IMR-90 (cell line): Measurements from ENCODE around the gene LAMA4. TPM values are rescaled to one million over a fixed set of nuclear protein-coding genes. Genes with fewer than 3 reads are reported as not detected.

ENCODE experiments used
- ATAC-seq: fragments of 200-7000 bp; cut with Tn5 transposase; 2 replicates; pipeline ENCODE4 v1.9.1; 2020; ENCODE audit warnings: low read depth, mild to moderate bottlenecking, moderate library complexity
- BruUV-seq: library from RNA; stranded (reverse); fragments of 400-500 nt; replicated peaks from 2 replicates; lab custom pipeline; 2021; lab: Mats Ljungman, UMichigan
- CTCF ChIA-PET: fragments of 300-600 bp; formaldehyde crosslinking; extraction: SDS; loops from one replicate; lab custom pipeline; 2021; ENCODE audit warnings: antibody characterized with exemption; lab: Yijun Ruan, JAX
- POLR2A ChIA-PET: fragments of 300-600 bp; sonication (Branson Sonifier 250); formaldehyde crosslinking; loops from one replicate; lab custom pipeline; 2022; ENCODE audit warnings: antibody characterized with exemption; ENCODE audit not compliant: unreplicated experiment; lab: Charles Lee
- DNase-seq: peaks from one replicate; pipeline ENCODE4 v3.0.0; 2013
- H2AFZ ChIP-seq: replicated peaks from 2 replicates; pipeline ENCODE3; 2013; ENCODE audit warnings: low read length, mild to moderate bottlenecking; ENCODE audit not compliant: poor library complexity
- H2AK5ac ChIP-seq: 2 replicates; pipeline ENCODE4 v1.6.1; 2013; ENCODE audit warnings: low read depth, low read length, inconsistent platforms
- H2AK9ac ChIP-seq: replicated peaks from 2 replicates; pipeline ENCODE3; 2013; ENCODE audit warnings: mild to moderate bottlenecking, low read depth, low read length, moderate library complexity; ENCODE audit not compliant: poor library complexity
- H2BK120ac ChIP-seq: 2 replicates; pipeline ENCODE4 v1.6.1; 2013; ENCODE audit warnings: low read depth, low read length, inconsistent platforms
- H2BK15ac ChIP-seq: 3 replicates; pipeline ENCODE4 v1.6.1; 2013; ENCODE audit warnings: low read depth, low read length, inconsistent platforms
- H2BK20ac ChIP-seq: 2 replicates; pipeline ENCODE4 v1.6.1; 2013; ENCODE audit warnings: low read depth, mild to moderate bottlenecking, inconsistent platforms, low read length, moderate library complexity
- H2BK5ac ChIP-seq: 2 replicates; pipeline ENCODE4 v1.6.1; 2013; ENCODE audit warnings: mild to moderate bottlenecking, low read depth, low read length, inconsistent platforms; ENCODE audit not compliant: poor library complexity, severe bottlenecking
- H3K14ac ChIP-seq: replicated peaks from 2 replicates; pipeline ENCODE4 v1.6.1; 2013; ENCODE audit warnings: low read depth, low read length, inconsistent platforms
- H3K18ac ChIP-seq: 2 replicates; pipeline ENCODE4 v1.6.1; 2013; ENCODE audit warnings: low read depth, low read length, control low read depth
- H3K23ac ChIP-seq: 2 replicates; pipeline ENCODE4 v1.6.1; 2013; ENCODE audit warnings: low read depth, low read length, inconsistent platforms
- H3K27ac ChIP-seq: 2 replicates; pipeline ENCODE4 v1.5.1; 2013; ENCODE audit warnings: mild to moderate bottlenecking, control low read depth, low read length; ENCODE audit not compliant: insufficient read depth
- H3K27me3 ChIP-seq: 2 replicates; pipeline ENCODE4 v1.6.1; 2013; ENCODE audit warnings: low read length; ENCODE audit not compliant: control insufficient read depth, insufficient read depth
- H3K36me3 ChIP-seq: 2 replicates; pipeline ENCODE4 v1.6.1; 2013; ENCODE audit warnings: low read length, mixed read lengths; ENCODE audit not compliant: control insufficient read depth, insufficient read depth
- H3K4ac ChIP-seq: 2 replicates; pipeline ENCODE4 v1.6.1; 2013; ENCODE audit warnings: low read depth, low read length, inconsistent platforms
- H3K4me1 ChIP-seq: 2 replicates; pipeline ENCODE4 v1.6.1; 2013; ENCODE audit warnings: low read length, mixed read lengths; ENCODE audit not compliant: control insufficient read depth, insufficient read depth
- H3K4me2 ChIP-seq: 2 replicates; pipeline ENCODE4 v1.6.1; 2013; ENCODE audit warnings: low read depth, mild to moderate bottlenecking, control low read depth, low read length, moderate library complexity
- H3K4me3 ChIP-seq: 2 replicates; pipeline ENCODE4 v1.5.1; 2013; ENCODE audit warnings: low read depth, mild to moderate bottlenecking, control low read depth, low read length, moderate library complexity; ENCODE audit not compliant: insufficient read depth
- H3K56ac ChIP-seq: 2 replicates; pipeline ENCODE4 v1.6.1; 2013; ENCODE audit warnings: low read length, inconsistent platforms; ENCODE audit not compliant: insufficient read depth; ENCODE audit errors: extremely low read depth
- H3K79me1 ChIP-seq, 2 experiments: 2 replicates each; pipeline ENCODE4 v1.6.1; 2013; ENCODE audit warnings: low read length in 2 of 2, inconsistent platforms in 1 of 2, low read depth in 1 of 2
- H3K9ac ChIP-seq: 2 replicates; pipeline ENCODE4 v1.6.1; 2013; ENCODE audit warnings: low read depth, low read length, control low read depth
- H3K9me1 ChIP-seq: 2 replicates; pipeline ENCODE4 v1.6.1; 2013; ENCODE audit warnings: low read length, inconsistent platforms; ENCODE audit not compliant: insufficient read depth
- H3K9me3 ChIP-seq: 2 replicates; pipeline ENCODE4 v1.6.1; 2013; ENCODE audit warnings: low read length; ENCODE audit not compliant: control insufficient read depth, insufficient read depth
- H4K20me1 ChIP-seq: 2 replicates; pipeline ENCODE4 v1.6.1; 2013; ENCODE audit warnings: low read length, inconsistent platforms; ENCODE audit not compliant: insufficient read depth
- H4K5ac ChIP-seq: 2 replicates; pipeline ENCODE4 v1.6.1; 2013; ENCODE audit warnings: mild to moderate bottlenecking, low read depth, low read length, control low read depth
- H4K8ac ChIP-seq, 2 experiments: 2 replicates each; pipeline ENCODE4 v1.6.1; 2013; ENCODE audit warnings: low read depth in 2 of 2, low read length in 2 of 2, control low read depth in 1 of 2, inconsistent platforms in 1 of 2
- H4K91ac ChIP-seq: 2 replicates; pipeline ENCODE4 v1.6.1; 2013; ENCODE audit warnings: low read depth, low read length, inconsistent platforms; ENCODE audit not compliant: insufficient read depth
- CEBPB ChIP-seq: IDR thresholded peaks from 2 replicates; pipeline ENCODE4 v1.6.1; 2012; ENCODE audit warnings: low read depth, low read length, improper control_type of control experiment
- FOS ChIP-seq: fragments of 150-350 bp; IDR thresholded peaks from 2 replicates; pipeline ENCODE4 v1.6.1; 2016; ENCODE audit warnings: low read depth, low read length
- MAZ ChIP-seq: IDR thresholded peaks from 2 replicates; pipeline ENCODE4 v1.6.1; 2012; ENCODE audit warnings: low read depth, mild to moderate bottlenecking, low read length, improper control_type of control experiment, moderate library complexity, borderline replicate concordance
- NFE2L2 ChIP-seq: fragments of 150-350 bp; IDR thresholded peaks from 2 replicates; pipeline ENCODE4 v1.6.1; 2016; ENCODE audit warnings: low read depth, mild to moderate bottlenecking, low read length
- RAD21 ChIP-seq: IDR thresholded peaks from 2 replicates; pipeline ENCODE4 v1.6.1; 2012; ENCODE audit warnings: low read length, improper control_type of control experiment
- RCOR1 ChIP-seq: IDR thresholded peaks from 2 replicates; pipeline ENCODE4 v1.6.1; 2012; ENCODE audit warnings: mild to moderate bottlenecking, low read length, improper control_type of control experiment; ENCODE audit not compliant: insufficient replicate concordance
- RFX5 ChIP-seq: IDR thresholded peaks from 2 replicates; pipeline ENCODE4 v1.8.0; 2012; ENCODE audit warnings: low read depth, mild to moderate bottlenecking, low read length, moderate library complexity
- SMC3 ChIP-seq: fragments of 150-350 bp; IDR thresholded peaks from 2 replicates; pipeline ENCODE4 v1.6.1; 2016; ENCODE audit warnings: low read depth, mild to moderate bottlenecking, antibody characterized with exemption, low read length, moderate library complexity
- whole genome bisulfite sequencing, 2 experiments: methylation state at CpG; one replicate each; pipeline versions ENCODE4 v1.1.5 to v1.1.7; 2013; ENCODE audit warnings: missing lambda C conversion rate in 2 of 2; ENCODE audit not compliant: insufficient read length in 1 of 2; ENCODE audit errors: extremely low coverage in 2 of 2; 5-methylcytosine and 5-hydroxymethylcytosine counted together
- dilution Hi-C: fragments of 300-500 bp; cut with HindIII; formaldehyde crosslinking; loops from one replicate; pipeline ENCODE4 v1.14.3; 2018; ENCODE audit warnings: low sequenced_read_pairs; ENCODE audit not compliant: unreplicated experiment
- in situ Hi-C: fragments of 300-500 bp; cut with MboI; formaldehyde crosslinking; loops from 3 replicates; pipeline ENCODE4 v1.14.3; 2019; ENCODE audit warnings: low sequenced_read_pairs, inconsistent platforms, mixed read lengths
- intact Hi-C: fragments of 100-400 bp; cut with micrococcal nuclease; formaldehyde crosslinking; loops from 2 replicates; pipeline ENCODE4 v1.10.0; 2022
- polyA plus RNA-seq, 3 experiments: library from polyadenylated mRNA; depleted of rRNA; stranded (reverse); fragments of >200 nt; gene quantifications; 2 replicates each; pipeline ENCODE4 v1.2.3, GENCODE V29; 2012; ENCODE audit warnings: low replicate concordance in 1 of 3
- total RNA-seq: library from RNA; depleted of rRNA; stranded (reverse); fragments of >200 nt; gene quantifications from 2 replicates; pipeline ENCODE4 v1.2.3, GENCODE V29; 2012
- TF ChIP-seq, protein P1 (sequence below): fragments of 150-350 bp; IDR thresholded peaks from 2 replicates; pipeline ENCODE4 v1.6.1; 2017; ENCODE audit warnings: mild to moderate bottlenecking, antibody characterized with exemption, low read length, low read depth

Gene LAMA4
- total and polyA plus RNA-seq, 2 of the 4 experiments (the other 2 are of a cell fraction): 33.9 to 35.8 TPM

DNA sequence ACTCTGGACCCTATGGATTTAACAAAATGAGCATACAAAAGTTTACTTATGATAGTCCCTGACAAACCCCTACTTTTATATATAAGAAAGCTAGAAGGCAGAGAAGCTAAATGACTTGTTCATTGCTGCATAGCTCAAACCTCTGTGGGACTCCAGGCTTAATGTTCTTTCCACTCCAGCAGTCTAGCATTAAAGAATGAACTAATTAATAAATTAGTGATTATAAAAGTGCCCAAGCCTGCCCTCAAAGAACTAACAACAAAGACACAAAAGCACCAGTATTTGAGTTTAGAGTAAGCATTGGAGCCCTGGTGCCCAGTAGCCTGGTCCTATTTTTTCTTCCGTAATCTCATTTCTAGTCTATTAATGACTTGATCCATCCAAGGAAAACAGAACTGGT, 59.9 kb downstream of the LAMA4 start:
- intact Hi-C loops: no loop called here

More for the DNA sequence above, 59.9 kb downstream of the LAMA4 start:
- DNase-seq (no peak), ATAC-seq (no peak)
- no peak overlapping the region for H3K27ac ChIP-seq
- BruUV-seq: no TSS peak
- ChIA-PET CTCF (interaction anchor here (1.0 kb wide), 1 partner anchor 9 kb away, joined by 3 read pairs; no protein-coding TSS in a partner anchor), POLR2A (no interaction called here)
- no peak overlapping the region for H3K4me2 ChIP-seq
- no peak overlapping the region for H3K18ac ChIP-seq
- no peak overlapping the region for H3K4ac ChIP-seq
- no peak overlapping the region for H2BK20ac ChIP-seq
- 0 out of 2 replicates have a peak, but pooled peaks cover 5% of the 10 kb centered on the region for H3K9me1 ChIP-seq
- H4K20me1 ChIP-seq: no peaks in the 10 kb centered on the region
- in situ Hi-C loops: loop anchor here (25.0 kb wide), 1 partner anchor 1718 kb away; no protein-coding TSS in a partner anchor
- H4K5ac ChIP-seq: no peak overlapping the region
- H3K56ac ChIP-seq: no peak overlapping the region
- H3K4me3 ChIP-seq: no peak overlapping the region
- H3K23ac ChIP-seq: no peak overlapping the region
- H3K9ac ChIP-seq: no peak overlapping the region
- H3K14ac ChIP-seq: no peak overlapping the region
- peaks cover 40% of the 10 kb centered on the region for H3K36me3 ChIP-seq
- no peak overlapping the region for H2BK120ac ChIP-seq
- no CpG with 5 or more reads among the region's 1 CpG for WGBS, 2 experiments
- no peak overlapping the region for H2AK9ac ChIP-seq
- H4K91ac ChIP-seq: no peak overlapping the region
- no peak overlapping the region for H2BK5ac ChIP-seq
- dilution Hi-C loops: no loop called here
- no peak overlapping the region for H2AFZ ChIP-seq
- H3K27me3 ChIP-seq: no peaks in the 10 kb centered on the region
- no peak overlapping the region for H4K8ac ChIP-seq
- H2BK15ac ChIP-seq: no peak overlapping the region
- no peak overlapping the region for H2AK5ac ChIP-seq
- no peak for TF ChIP-seq RFX5
- no peak for TF ChIP-seq FOS
- no peak for TF ChIP-seq MAZ
- TF ChIP-seq, protein P1, sequence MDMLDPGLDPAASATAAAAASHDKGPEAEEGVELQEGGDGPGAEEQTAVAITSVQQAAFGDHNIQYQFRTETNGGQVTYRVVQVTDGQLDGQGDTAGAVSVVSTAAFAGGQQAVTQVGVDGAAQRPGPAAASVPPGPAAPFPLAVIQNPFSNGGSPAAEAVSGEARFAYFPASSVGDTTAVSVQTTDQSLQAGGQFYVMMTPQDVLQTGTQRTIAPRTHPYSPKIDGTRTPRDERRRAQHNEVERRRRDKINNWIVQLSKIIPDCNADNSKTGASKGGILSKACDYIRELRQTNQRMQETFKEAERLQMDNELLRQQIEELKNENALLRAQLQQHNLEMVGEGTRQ: no peak
- TF ChIP-seq RCOR1: no peak
- no peak for TF ChIP-seq SMC3
- TF ChIP-seq RAD21: no peak
- TF ChIP-seq NFE2L2: no peak
- TF ChIP-seq CEBPB: no peak
- H3K4me1 ChIP-seq: no peaks in the 10 kb centered on the region
- H3K9me3 ChIP-seq: no peaks in the 10 kb centered on the region
- no peaks in the 10 kb centered on the region for H3K79me1 ChIP-seq
